Left forelimb (tissue), 1 donor: ENCODE results near the gene RNF115.
A peak's percentile ranks its signal among the peaks of the same experiment; 100 is the strongest.
"Not testable (repeated sequence)": the region's sequence is repeated elsewhere in the genome, so short reads cannot be mapped to it uniquely, and the experiment has no call there.

ENCODE experiments used
- DNase-seq: peaks from one replicate; pipeline ENCODE4 v3.0.0-alpha.2; 2018; ENCODE audit warnings: low spot score

RNF115 gene

GRCh38 chr1:145730467-145730866, 93.4 kb downstream of the RNF115 start:
- DNase-seq: no peak

GRCh38 chr1:145729666-145730436, 94.0 kb downstream of the RNF115 start:
- no peak for DNase-seq

- DNase-seq: no peak
These were observed 94.7 kb downstream of the RNF115 start for GRCh38 chr1:145729196-145729595.

- not testable (repeated sequence) for DNase-seq
These were observed 97.7 kb downstream of the RNF115 start for GRCh38 chr1:145726193-145726592.

- DNase-seq: peak; percentile 77
These were observed 102.8 kb downstream of the RNF115 start for GRCh38 chr1:145720878-145721671.

- no peak for DNase-seq
These were observed 103.4 kb downstream of the RNF115 start for GRCh38 chr1:145720556-145720877.

GRCh38 chr1:145719230-145720079, 104.4 kb downstream of the RNF115 start, which contains the start of gene CD160:
Gene CD160, plus strand, starts transcription at chr1:145719499. Its CDS starts 8,829 bp downstream, at chr1:145728328.
- no peak for DNase-seq

GRCh38 chr1:145718465-145718864, 105.4 kb downstream of the RNF115 start:
- DNase-seq: not testable (repeated sequence)

- DNase-seq: no peak
These were observed 106.1 kb downstream of the RNF115 start for GRCh38 chr1:145717833-145718232.

GRCh38 chr1:145716641-145717345, 107.1 kb downstream of the RNF115 start:
- DNase-seq: no peak

- no peak for DNase-seq
These were observed 109.3 kb downstream of the RNF115 start for GRCh38 chr1:145714524-145715111.

GRCh38 chr1:145711213-145711651, 112.7 kb downstream of the RNF115 start:
- no peak for DNase-seq

- DNase-seq: no peak
These were observed 113.4 kb downstream of the RNF115 start for GRCh38 chr1:145710291-145711027.

- DNase-seq: no peak
These were observed 115.8 kb downstream of the RNF115 start for GRCh38 chr1:145708063-145708462.

GRCh38 chr1:145707183-145707867, 116.6 kb downstream of the RNF115 start, which contains the start of gene PDZK1:
Gene PDZK1, minus strand, starts transcription at chr1:145707368. Its CDS starts 19,347 bp downstream, at chr1:145688021.
- DNase-seq: no peak

- DNase-seq: no peak
These were observed 117.7 kb downstream of the RNF115 start for GRCh38 chr1:145706086-145706664.

GRCh38 chr1:145705622-145706021, 118.3 kb downstream of the RNF115 start:
- no peak for DNase-seq

GRCh38 chr1:145702826-145703225, 121.1 kb downstream of the RNF115 start:
- no peak for DNase-seq

GRCh38 chr1:145702052-145702451, 121.8 kb downstream of the RNF115 start:
- DNase-seq: no peak
